ENCODE results near the gene MGAT4B.

GRCh38 chr5:179817890-179818745 is 11.5 kb upstream of the MGAT4B start:
- TF ChIP-seq CTCF (IDR thresholded peaks at IDR 0.05) (no peak), POLR2A (IDR thresholded peaks at IDR 0.05) (no peak), POLR2AphosphoS5 (IDR thresholded peaks at IDR 0.05) (no peak), EP300 (IDR thresholded peaks at IDR 0.05) (no peak)
